Measurements from ENCODE around the gene ACTN4. TPM values are rescaled to one million over a fixed set of nuclear protein-coding genes. Genes with fewer than 3 reads are reported as not detected.
"Not testable (repeated sequence)": the region's sequence is repeated elsewhere in the genome, so short reads cannot be mapped to it uniquely, and the experiment has no call there.

Gene ACTN4
- total and polyA plus RNA-seq, 9 donors: 139 to 458 (median 299) TPM

DNA sequence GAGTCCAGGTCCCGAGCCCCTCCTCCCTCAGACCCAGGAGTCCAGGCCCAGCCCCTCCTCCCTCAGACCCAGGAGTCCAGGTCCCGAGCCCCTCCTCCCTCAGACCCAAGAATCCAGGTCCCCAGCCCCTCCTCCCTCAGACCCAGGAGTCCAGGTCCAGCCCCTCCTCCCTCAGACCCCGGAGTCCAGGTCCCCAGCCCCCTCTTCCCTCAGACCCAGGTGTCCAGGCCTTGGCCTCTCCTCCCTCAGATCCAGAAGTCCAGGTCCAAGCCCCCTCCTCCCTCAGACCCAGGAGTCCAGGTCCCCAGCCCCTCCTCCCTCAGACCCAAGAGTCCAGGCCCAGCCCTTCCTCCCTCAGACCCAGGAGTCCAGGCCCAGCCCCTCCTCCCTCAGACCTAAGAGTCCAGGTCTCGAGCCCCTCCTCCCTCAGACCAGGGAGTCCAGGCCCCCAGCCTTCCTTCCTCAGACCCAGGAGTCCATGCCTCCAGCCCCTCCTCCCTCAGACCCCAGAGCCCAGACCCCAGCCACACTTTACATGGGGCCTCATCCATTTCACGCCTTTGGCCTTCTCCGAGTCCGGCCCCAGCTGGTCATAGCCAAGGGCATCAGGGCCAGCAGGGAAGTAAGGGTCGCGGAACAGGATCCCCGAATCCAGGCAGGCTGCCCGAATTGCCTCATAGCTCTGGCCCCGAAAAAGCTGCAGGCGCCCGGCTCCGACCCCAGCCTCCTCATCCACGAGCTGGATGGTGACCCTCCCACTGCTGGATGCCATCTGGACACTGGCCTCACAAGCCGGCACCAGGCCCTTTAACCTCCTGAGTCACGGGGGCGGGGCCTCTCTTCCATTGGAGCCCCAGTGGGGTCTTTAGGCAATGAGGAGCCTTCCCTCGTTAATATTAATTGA, 96.2 kb downstream of the ACTN4 start:
- TF ChIP-seq POLR2A (IDR thresholded peaks at IDR 0.05): no peak
- TF ChIP-seq CTCF (IDR thresholded peaks at IDR 0.05): no peak
- no peak for TF ChIP-seq EP300 (IDR thresholded peaks at IDR 0.05)
- Histone ChIP-seq H3K4me3 (no peak overlapping the region), H3K4me1 (ENCODE audit: insufficient read depth) (peaks cover 2% of the 10 kb centered on the region), H3K9me3 (no peaks in the 10 kb centered on the region), H3K27me3 (no peaks in the 10 kb centered on the region), H3K27ac (no peak overlapping the region), H3K36me3 (no peaks in the 10 kb centered on the region)
- intact Hi-C loops (cut with DNase I): no loop called here
- peak in 1 of 5 donors; percentile 38 for DNase-seq
- 56 to 62% (median 58%) methylated on average over 19 to 20 of the region's 20 CpGs for WGBS, 3 donors

DNA sequence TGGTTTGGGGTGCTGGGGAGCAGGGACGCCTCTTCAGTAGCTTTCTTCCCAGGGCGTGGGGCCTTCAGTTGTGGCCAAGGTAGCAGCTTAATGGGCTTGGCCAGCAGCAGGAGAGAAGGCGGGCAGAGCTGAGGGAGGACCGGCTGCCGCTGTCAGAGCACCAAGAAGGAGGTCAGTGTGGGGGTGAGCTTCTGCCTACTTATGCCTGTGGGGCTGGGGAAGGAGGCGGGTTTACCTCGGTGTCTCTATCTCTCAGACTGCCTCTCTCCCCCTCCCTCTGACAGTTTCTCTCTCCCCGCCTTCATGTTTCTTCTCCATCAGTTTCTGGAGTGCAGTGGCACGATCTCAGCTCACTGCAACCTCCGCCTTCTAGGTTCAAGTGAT, 96.8 kb downstream of the ACTN4 start, which contains the start of gene CAPN12:
CAPN12 (minus strand) TSS at position 177 of the 384 bp plus-strand sequence. CDS start 309 bp downstream, outside the sequence.
- no peaks in the 10 kb centered on the region for H3K9me3 ChIP-seq
- no peaks in the 10 kb centered on the region for H3K27me3 ChIP-seq
- WGBS, 3 donors: 71 to 83% (median 78%) methylated on average over 10 of the region's 10 CpGs
- no peak for DNase-seq
- H3K4me1 ChIP-seq (ENCODE audit: insufficient read depth): peaks cover 2% of the 10 kb centered on the region
- intact Hi-C loops (cut with DNase I): no loop called here
- TF ChIP-seq CTCF (IDR thresholded peaks at IDR 0.05): no peak
- H3K36me3 ChIP-seq: no peaks in the 10 kb centered on the region
- H3K4me3 ChIP-seq: no peak within 1 kb of the TSS
- H3K27ac ChIP-seq: no peak within 1 kb of the TSS

DNA sequence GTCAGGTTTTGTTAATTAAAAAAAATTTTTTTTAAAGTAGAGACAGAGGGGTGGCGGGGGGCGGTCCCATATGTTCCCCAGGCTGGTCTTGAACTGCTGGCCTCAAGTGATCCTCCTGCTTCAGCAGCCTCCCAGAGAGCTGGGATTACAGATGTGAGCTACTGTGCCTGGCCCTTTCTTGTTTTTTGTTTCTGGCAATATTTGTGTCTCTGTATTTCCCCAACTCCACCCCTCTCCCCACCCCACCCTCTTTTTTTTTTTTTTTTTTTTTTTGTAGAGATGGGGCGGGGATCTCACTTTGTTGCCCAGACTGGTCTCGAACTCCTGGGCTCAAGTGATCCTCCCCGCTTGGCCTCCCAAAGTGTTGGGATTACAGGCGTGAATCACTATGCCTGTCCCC, 97.4 kb downstream of the ACTN4 start:
- H3K4me1 ChIP-seq (ENCODE audit: insufficient read depth): peaks cover 2% of the 10 kb centered on the region
- H3K27me3 ChIP-seq: no peaks in the 10 kb centered on the region
- no peaks in the 10 kb centered on the region for H3K9me3 ChIP-seq
- no peak overlapping the region for H3K4me3 ChIP-seq
- TF ChIP-seq CTCF (IDR thresholded peaks at IDR 0.05) (no peak), POLR2A (IDR thresholded peaks at IDR 0.05) (no peak), EP300 (IDR thresholded peaks at IDR 0.05) (no peak)
- 83 to 88% (median 84%) methylated on average over 6 of the region's 6 CpGs for WGBS, 3 donors
- peak in 1 of 5 donors; percentile 11 for DNase-seq
- H3K36me3 ChIP-seq: no peaks in the 10 kb centered on the region
- no peak overlapping the region for H3K27ac ChIP-seq
- intact Hi-C loops (cut with DNase I): no loop called here

- no peaks in the 10 kb centered on the region for H3K9me3 ChIP-seq
- peak in 1 of 5 donors; percentile 19 for DNase-seq
- no peaks in the 10 kb centered on the region for H3K36me3 ChIP-seq
- no peak for TF ChIP-seq EP300 (IDR thresholded peaks at IDR 0.05)
- TF ChIP-seq CTCF (IDR thresholded peaks at IDR 0.05): no peak
- TF ChIP-seq POLR2A (IDR thresholded peaks at IDR 0.05): no peak
- no peak overlapping the region for H3K4me3 ChIP-seq
- H3K27ac ChIP-seq: no peak overlapping the region
- WGBS, 3 donors: 81 to 84% (median 82%) methylated on average over 7 of the region's 7 CpGs
- no peaks in the 10 kb centered on the region for H3K27me3 ChIP-seq
- intact Hi-C loops (cut with DNase I): no loop called here
- H3K4me1 ChIP-seq (ENCODE audit: insufficient read depth): peaks cover 2% of the 10 kb centered on the region
Measured at GRCh38 chr19:38745316-38745715, 97.9 kb downstream of the ACTN4 start.

- H3K4me1 ChIP-seq (ENCODE audit: insufficient read depth): not testable (repeated sequence)
- WGBS, 3 donors: 69 to 78% (median 76%) methylated on average over 3 of the region's 3 CpGs
Measured at GRCh38 chr19:38753783-38754182, 106.3 kb downstream of the ACTN4 start.

GRCh38 chr19:38754196-38754595, 106.7 kb downstream of the ACTN4 start:
- 68 to 85% (median 71%) methylated on average over 2 of the region's 2 CpGs for WGBS, 3 donors
- H3K9me3 ChIP-seq; H3K4me3 ChIP-seq; H3K4me1 ChIP-seq (ENCODE audit: insufficient read depth); H3K27ac ChIP-seq; intact Hi-C loops (cut with DNase I); H3K36me3 ChIP-seq; H3K27me3 ChIP-seq; DNase-seq: not testable (repeated sequence)

More at GRCh38 chr19:38753783-38754182, 106.3 kb downstream of the ACTN4 start:
- H3K27ac ChIP-seq; H3K36me3 ChIP-seq; H3K27me3 ChIP-seq; H3K9me3 ChIP-seq; H3K4me3 ChIP-seq; DNase-seq; intact Hi-C loops (cut with DNase I): not testable (repeated sequence)

All from ovary (tissue), 9 donors.